Heart right ventricle (tissue), 16 donors: Measurements from ENCODE around the gene PRMT7. TPM values are rescaled to one million over a fixed set of nuclear protein-coding genes. Genes with fewer than 3 reads are reported as not detected.

Source experiments
- ATAC-seq, 8 donors: fragments of 200-7000 bp; cut with Tn5 transposase; one replicate each; pipeline ENCODE4 v1.9.1; 2020; ENCODE audit warnings: mild to moderate bottlenecking in 8 of 8, moderate library complexity in 8 of 8, moderate number of reproducible peaks in 1 of 8
- DNase-seq, 2 donors: peaks; one replicate each; pipeline ENCODE4 v3.0.0-alpha.2; 2020
- H3K27ac ChIP-seq, 10 donors: fragments of 200-600 bp; sonication (generic) in 2 of 10; one replicate each; pipeline versions ENCODE4 v1.5.0 to v1.8.0; 2020 to 2022; ENCODE audit warnings: mild to moderate bottlenecking in 3 of 10
- H3K27me3 ChIP-seq, 7 donors: fragments of 200-600 bp; one replicate each; pipeline ENCODE4 v1.8.0; 2021 to 2022; ENCODE audit warnings: mild to moderate bottlenecking in 2 of 7
- H3K36me3 ChIP-seq, 9 donors: fragments of 200-600 bp; sonication (generic) in 1 of 9; one replicate each; pipeline versions ENCODE4 v1.5.0 to v1.8.0; 2020 to 2022; ENCODE audit warnings: mild to moderate bottlenecking in 2 of 9
- H3K4me1 ChIP-seq, 9 donors: fragments of 200-600 bp; sonication (generic) in 1 of 9; one replicate each; pipeline versions ENCODE4 v1.5.0 to v1.8.0; 2020 to 2022; ENCODE audit warnings: mild to moderate bottlenecking in 4 of 9
- H3K4me3 ChIP-seq, 10 donors: fragments of 200-600 bp; sonication (generic) in 2 of 10; one replicate each; pipeline versions ENCODE4 v1.5.0 to v1.8.0; 2020 to 2022; ENCODE audit warnings: mild to moderate bottlenecking in 7 of 10, moderate library complexity in 2 of 10
- H3K9me3 ChIP-seq, 11 donors: fragments of 200-600 bp in 10 of 11; sonication (generic) in 2 of 11; one replicate each; pipeline versions ENCODE4 v1.5.0 to v1.8.0; 2013 to 2022; ENCODE audit warnings: mild to moderate bottlenecking in 2 of 11, control low read depth in 1 of 11, moderate library complexity in 1 of 11
- CTCF ChIP-seq, 9 donors: fragments of 200-600 bp; sonication (generic) in 2 of 9; IDR thresholded peaks; one replicate each; pipeline versions ENCODE4 v1.5.0 to v1.8.0; 2021 to 2022; ENCODE audit warnings: antibody characterized with exemption in 9 of 9, mild to moderate bottlenecking in 5 of 9, moderate library complexity in 1 of 9
- WGBS, 2 donors: extraction: QIAGEN DNeasy Blood & Tissue Kit; methylation state at CpG; one replicate each; pipeline ENCODE4 v1.1.7; 2013; ENCODE audit warnings: inconsistent platforms in 1 of 2; 5-methylcytosine and 5-hydroxymethylcytosine counted together
- intact Hi-C, 10 donors: fragments of 100-400 bp; cut with DNase I; formaldehyde crosslinking; loops; one replicate each; pipeline versions ENCODE4 v1.11.1 to v1.14.2; 2022
- polyA plus RNA-seq, 2 donors: library from polyadenylated mRNA; stranded (reverse); fragments of 200-250 nt; gene quantifications; one replicate each; pipeline ENCODE4 v1.2.3, GENCODE V29; 2013
- total RNA-seq, 10 donors: library from RNA; stranded (reverse); fragmentation: NEBNext Ultra II Directional in 3 of 10; extraction: Animal tissue kit (Norgen Biotek cat#: 25700) in 3 of 10; gene quantifications; one replicate each; pipeline versions ENCODE4 v1.2.1 to v1.2.4, GENCODE V29; 2021 to 2023
- donor health status: Arrhythmogenic right ventricular cardiomyopathy.
- donor health status: ischemic (EF 13 %, LVEDD 7.1; RV severe dilation, severe dysfunction).
- donor health status: healthy with polysubstance abuse.
- donor health status: DM: no; HTN: yes; CAD: no.
- donor health status: DM: no; HTN: no; CAD: no.
- donor health status: ischemic (EF 25% LVEDD 6.9; RV normal size, moderate dysfunction).
- donor health status: ischemic (EF 25% LVEDD 5.7; RV mildly dilated, moderate dysfunction).
- donor health status: healthy.
- donor health status: DM: yes; HTN: yes; CAD: no.
- donor health status: Ischemic cardiomyopathy.
- donor health status: ischemic (EF 35%, LVEDD 5.7; RV mildly dilated, moderate dysfunction).
- donor health status: nonischemic (EF 11% LVEDD 7.7; RV severe dilation, severe dysfunction).
- donor health status: DM: yes; HTN: yes; CAD: no.
- donor health status: PGD.
- donor health status: ischemic (EF 29% LVEDD 5.4; RV normal size, mild dysfunction).
- donor health status: nonischemic (EF 23%, LVEDD 6.1; RV moderate dilation, normal function).

PRMT7 gene
- total and polyA plus RNA-seq, 12 donors, result 18.1 to 57.8 (median 30.7) TPM

GRCh38 chr16:68386628-68387027 lies 75.8 kb downstream of the PRMT7 start:
- no peaks in the 10 kb centered on the region for H3K9me3 ChIP-seq
- DNase-seq (no peak), ATAC-seq (no peak)
- WGBS, 2 donors, result 84 to 85% methylated on average over 14 of the region's 14 CpGs
- intact Hi-C loops, result no loop called here
- H3K4me3 ChIP-seq, result no peak overlapping the region
- no peak for TF ChIP-seq CTCF (IDR thresholded peaks at IDR 0.05)
- no peak overlapping the region for H3K27ac ChIP-seq
- H3K27me3 ChIP-seq, result peaks cover 0 to 15% (median 0%) of the 10 kb centered on the region in 7 donors
- H3K4me1 ChIP-seq, result no peaks in the 10 kb centered on the region
- H3K36me3 ChIP-seq, result no peaks in the 10 kb centered on the region

- no peak for TF ChIP-seq CTCF (IDR thresholded peaks at IDR 0.05)
- no peak for ATAC-seq
- H3K9me3 ChIP-seq, result no peaks in the 10 kb centered on the region
- no peaks in the 10 kb centered on the region for H3K36me3 ChIP-seq
- H3K27ac ChIP-seq, result no peak overlapping the region
- intact Hi-C loops, result no loop called here
- DNase-seq, result no peak
- 80 to 93% methylated on average over 9 of the region's 9 CpGs for WGBS, 2 donors
- peaks cover 0 to 15% (median 0%) of the 10 kb centered on the region in 7 donors for H3K27me3 ChIP-seq
- H3K4me3 ChIP-seq, result no peak overlapping the region
- no peaks in the 10 kb centered on the region for H3K4me1 ChIP-seq
These were observed 76.5 kb downstream of the PRMT7 start for GRCh38 chr16:68387301-68387700.

GRCh38 chr16:68388124-68388523 lies 77.3 kb downstream of the PRMT7 start:
- no peaks in the 10 kb centered on the region for H3K36me3 ChIP-seq
- no peak overlapping the region for H3K27ac ChIP-seq
- WGBS, 2 donors, result 68 to 85% methylated on average over 3 of the region's 3 CpGs
- DNase-seq, result no peak
- H3K4me3 ChIP-seq, result no peak overlapping the region
- intact Hi-C loops, result no loop called here
- H3K27me3 ChIP-seq, result peaks cover 0 to 15% (median 0%) of the 10 kb centered on the region in 7 donors
- no peak for TF ChIP-seq CTCF (IDR thresholded peaks at IDR 0.05)
- no peaks in the 10 kb centered on the region for H3K4me1 ChIP-seq
- H3K9me3 ChIP-seq, result no peaks in the 10 kb centered on the region
- peak in 1 of 8 donors; percentile 7 for ATAC-seq

- H3K9me3 ChIP-seq, result no peaks in the 10 kb centered on the region
- TF ChIP-seq CTCF (IDR thresholded peaks at IDR 0.05), result no peak
- intact Hi-C loops, result no loop called here
- WGBS, 2 donors, result 69 to 74% methylated on average over 8 of the region's 8 CpGs
- no peaks in the 10 kb centered on the region for H3K4me1 ChIP-seq
- no peak overlapping the region for H3K4me3 ChIP-seq
- no peak overlapping the region for H3K27ac ChIP-seq
- peaks cover 0 to 15% (median 0%) of the 10 kb centered on the region in 7 donors for H3K27me3 ChIP-seq
- no peaks in the 10 kb centered on the region for H3K36me3 ChIP-seq
- DNase-seq, result no peak
- ATAC-seq, result no peak
These were observed 78.2 kb downstream of the PRMT7 start for GRCh38 chr16:68389006-68389405.
